Umbilical cord (tissue), 2 donors: ENCODE measurements around the gene OGN. TPM values are rescaled to one million over a fixed set of nuclear protein-coding genes. Genes with fewer than 3 reads are reported as not detected.
A peak's percentile ranks its signal among the peaks of the same experiment; 100 is the strongest.

Source experiments
- DNase-seq: peaks from one replicate; pipeline ENCODE4 v3.0.0-alpha.2; 2015; ENCODE audit warnings: low spot score
- total RNA-seq: library from RNA; depleted of rRNA; stranded (reverse); fragments of >200 nt; gene quantifications from one replicate; pipeline ENCODE4 v1.2.3, GENCODE V29; 2014; ENCODE audit warnings: low replicate concordance; ENCODE audit not compliant: insufficient read depth

The OGN gene
- total RNA-seq, 1 donor from 2014 or later, result 567 TPM

DNA sequence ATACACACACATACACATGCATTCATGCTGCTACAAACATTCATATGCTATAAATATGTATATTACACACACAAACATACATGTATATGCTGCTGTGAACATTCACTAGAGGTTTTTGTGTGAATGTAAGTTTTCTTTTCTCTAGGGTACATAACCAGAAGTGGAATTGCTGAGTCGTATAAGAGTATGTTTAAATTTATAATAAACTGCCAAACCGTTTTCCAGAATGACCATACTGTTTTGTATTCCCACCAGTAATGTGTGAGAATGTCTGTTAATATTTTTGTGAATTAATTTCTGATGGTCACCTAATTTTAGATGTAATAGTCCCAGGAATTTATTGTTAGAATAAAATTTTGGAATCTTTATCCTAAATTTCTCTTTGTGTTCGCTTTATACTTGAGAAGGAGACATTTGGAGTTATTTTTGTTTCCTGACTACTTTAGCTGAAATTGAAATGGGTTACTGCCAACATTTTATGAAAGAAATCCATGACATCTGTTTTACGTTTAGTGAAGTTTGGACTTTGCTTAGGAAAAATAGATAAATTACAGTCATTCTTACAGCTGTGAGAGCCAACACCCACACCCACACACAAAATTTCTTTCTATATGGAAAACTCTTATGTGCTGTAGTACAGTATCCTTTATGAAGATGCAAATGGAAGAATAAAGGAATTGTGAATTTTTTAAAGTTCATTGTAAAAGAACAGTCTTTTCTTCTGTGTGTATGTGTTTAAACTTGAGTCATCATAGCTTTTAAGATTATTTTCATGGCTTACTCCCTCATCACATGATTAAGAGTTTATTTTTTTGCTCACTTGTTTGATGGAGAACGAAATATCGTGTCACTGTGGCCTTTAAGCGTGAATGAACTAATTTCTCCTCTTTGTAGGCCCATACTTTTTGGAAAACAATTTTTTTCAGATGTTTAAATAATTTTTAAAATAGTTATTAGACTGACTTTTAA, 54.3 kb downstream of the OGN start:
- DNase-seq, result peak; percentile 92

DNA sequence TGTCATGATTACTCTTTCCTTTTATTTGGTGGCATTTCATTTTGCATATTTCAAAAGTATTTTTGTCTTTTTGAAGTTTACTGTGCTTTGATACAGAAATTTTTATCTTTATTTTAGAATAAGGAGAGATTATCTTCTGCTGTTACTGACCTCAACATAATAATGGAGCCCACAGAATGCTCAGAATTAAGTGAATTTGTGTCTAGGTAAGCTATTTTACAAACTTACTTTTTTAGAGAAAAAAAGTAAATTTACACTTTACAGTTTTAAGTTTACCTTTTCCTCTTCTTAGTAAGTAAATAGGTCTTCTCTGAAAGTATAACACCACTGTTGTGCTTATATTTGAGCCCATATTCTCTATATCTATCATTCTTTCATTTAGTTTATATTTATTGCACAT, 58.8 kb downstream of the OGN start:
- DNase-seq, result no peak

DNA sequence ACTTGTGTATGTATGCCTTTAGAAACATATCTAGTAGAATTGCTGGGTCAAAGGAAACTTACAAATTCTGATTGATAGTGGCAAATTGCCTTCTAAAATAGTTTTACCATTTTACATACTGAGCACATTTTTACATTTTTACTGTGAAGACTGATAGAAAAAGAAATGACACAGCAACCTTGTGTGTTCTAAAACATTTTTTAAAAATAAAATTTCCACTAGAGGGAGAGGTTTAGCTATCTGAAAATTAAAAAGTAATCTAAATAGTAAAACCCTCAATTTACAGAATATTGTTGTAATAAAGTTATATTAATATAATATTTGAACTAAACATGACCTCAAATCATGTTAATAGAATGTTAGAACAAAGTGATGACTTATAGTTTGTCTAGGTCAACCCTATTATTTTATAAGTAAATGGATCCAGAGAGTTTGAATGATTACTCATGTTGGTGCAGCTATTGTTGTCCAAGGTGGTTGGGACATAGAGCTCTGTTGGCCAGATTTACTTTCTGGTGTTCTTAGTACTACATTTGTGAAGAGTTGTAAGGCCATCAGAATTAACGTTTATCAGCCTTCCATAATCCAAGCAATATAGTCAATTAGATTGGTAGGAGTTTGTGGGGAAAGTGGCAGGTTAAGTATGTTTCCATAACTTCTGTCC, 61.4 kb downstream of the OGN start:
- DNase-seq, result no peak

DNA sequence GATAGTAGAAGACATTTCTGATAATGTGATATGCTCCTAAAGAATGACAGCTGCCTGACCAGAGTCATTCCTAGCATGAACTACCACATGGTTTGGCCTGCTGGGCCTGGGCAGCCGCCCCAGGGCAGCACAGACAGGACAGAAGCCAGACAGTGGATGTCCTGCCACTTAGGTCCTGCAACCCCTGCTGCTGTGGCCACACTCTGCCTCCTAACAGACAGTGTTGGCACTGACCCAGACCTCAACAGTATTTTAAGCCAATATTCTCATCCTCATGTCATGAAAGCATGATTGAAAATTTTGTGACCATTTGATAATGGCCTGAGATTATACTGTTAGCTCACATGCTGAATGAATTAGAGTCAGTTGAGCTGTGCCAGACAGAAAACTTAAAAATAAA, 62.8 kb downstream of the OGN start:
- DNase-seq, result no peak

DNA sequence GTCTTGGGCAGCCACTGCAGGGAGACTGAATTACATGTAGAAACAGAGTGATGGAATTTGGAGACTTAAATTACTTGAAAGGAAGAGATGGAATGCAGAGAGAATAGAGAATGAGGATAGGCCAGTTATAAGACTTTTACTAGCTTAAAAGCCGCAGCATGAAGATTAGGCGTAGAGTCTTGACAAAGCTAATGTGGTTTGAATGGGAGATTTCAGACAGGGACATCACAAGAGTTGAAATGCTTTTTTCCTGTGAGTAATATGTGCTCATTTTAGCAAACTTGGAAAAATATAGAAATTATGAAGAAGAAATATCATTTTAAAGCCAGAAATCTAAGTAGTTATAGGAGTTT, 71.1 kb downstream of the OGN start:
- DNase-seq, result no peak

Other genes with a start within 250 kb of the OGN start
- 176 TPM for gene IARS1, start 110.9 kb downstream of the OGN start, total RNA-seq
- 49.6 TPM for gene NOL8, start 79.2 kb downstream of the OGN start, total RNA-seq
- gene CENPP, start 78.6 kb downstream of the OGN start, total RNA-seq, result 8.9 TPM
- 17.1 TPM for gene OMD, start 19.9 kb upstream of the OGN start, total RNA-seq
- gene ASPN, start 77.9 kb upstream of the OGN start, total RNA-seq, result 132 TPM
- gene ECM2, start 131.4 kb upstream of the OGN start, total RNA-seq, result 13.5 TPM